Esophagus muscularis mucosa (tissue), 3 donors: ENCODE measurements around the gene ERAS.

Source experiments
- POLR2A ChIP-seq: fragments of 450-650 bp; IDR thresholded peaks from one replicate; pipeline ENCODE4 v1.6.1; 2017; ENCODE audit warnings: antibody characterized with exemption, moderate library complexity, mild to moderate bottlenecking, low read depth
- TF ChIP-seq, protein P1 (sequence below), 3 experiments: fragments of 200-600 bp in 2 of 3; fragments of 450-650 bp in 1 of 3; sonication (generic) in 2 of 3; IDR thresholded peaks; one replicate each; pipeline ENCODE4 v1.5.1; 2017 to 2019; ENCODE audit warnings: antibody characterized with exemption in 3 of 3, mild to moderate bottlenecking in 2 of 3, moderate library complexity in 1 of 3

DNA sequence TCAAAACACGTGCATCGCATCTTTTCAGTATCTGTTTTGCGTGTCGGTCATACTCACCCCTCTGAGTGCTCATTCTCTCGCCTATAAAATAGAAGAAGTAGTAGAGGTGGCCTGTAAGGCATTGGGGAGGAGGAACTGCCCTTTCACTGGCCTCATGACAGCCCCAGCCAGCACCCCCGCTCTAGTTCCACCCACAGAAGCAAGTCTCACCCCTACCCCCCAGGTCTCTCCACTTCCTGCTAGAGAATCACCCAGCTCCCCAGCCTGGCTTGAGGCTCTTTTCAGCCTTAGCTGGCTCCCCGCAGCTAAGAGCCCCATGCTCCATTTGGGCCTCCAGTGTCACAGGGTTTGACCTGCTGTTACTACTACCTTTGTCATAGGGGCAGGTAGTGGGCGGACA, 12.7 kb upstream of the ERAS start:
- TF ChIP-seq, protein P1, sequence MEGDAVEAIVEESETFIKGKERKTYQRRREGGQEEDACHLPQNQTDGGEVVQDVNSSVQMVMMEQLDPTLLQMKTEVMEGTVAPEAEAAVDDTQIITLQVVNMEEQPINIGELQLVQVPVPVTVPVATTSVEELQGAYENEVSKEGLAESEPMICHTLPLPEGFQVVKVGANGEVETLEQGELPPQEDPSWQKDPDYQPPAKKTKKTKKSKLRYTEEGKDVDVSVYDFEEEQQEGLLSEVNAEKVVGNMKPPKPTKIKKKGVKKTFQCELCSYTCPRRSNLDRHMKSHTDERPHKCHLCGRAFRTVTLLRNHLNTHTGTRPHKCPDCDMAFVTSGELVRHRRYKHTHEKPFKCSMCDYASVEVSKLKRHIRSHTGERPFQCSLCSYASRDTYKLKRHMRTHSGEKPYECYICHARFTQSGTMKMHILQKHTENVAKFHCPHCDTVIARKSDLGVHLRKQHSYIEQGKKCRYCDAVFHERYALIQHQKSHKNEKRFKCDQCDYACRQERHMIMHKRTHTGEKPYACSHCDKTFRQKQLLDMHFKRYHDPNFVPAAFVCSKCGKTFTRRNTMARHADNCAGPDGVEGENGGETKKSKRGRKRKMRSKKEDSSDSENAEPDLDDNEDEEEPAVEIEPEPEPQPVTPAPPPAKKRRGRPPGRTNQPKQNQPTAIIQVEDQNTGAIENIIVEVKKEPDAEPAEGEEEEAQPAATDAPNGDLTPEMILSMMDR (IDR thresholded peaks at IDR 0.05) = no peak
- no peak for TF ChIP-seq POLR2A
